OCI-LY7 (cell line): ENCODE results near the gene COL18A1. TPM values are rescaled to one million over a fixed set of nuclear protein-coding genes. Genes with fewer than 3 reads are reported as not detected.

ENCODE experiments used
- BruUV-seq: library from RNA; stranded (reverse); fragments of 400-500 nt; replicated peaks from 2 replicates; lab custom pipeline; 2021; lab: Mats Ljungman, UMichigan
- CTCF ChIA-PET: fragments of 300-600 bp; sonication (Branson Sonifier 250); formaldehyde crosslinking; loops from one replicate; lab custom pipeline; 2022; ENCODE audit warnings: antibody characterized with exemption; ENCODE audit not compliant: unreplicated experiment; lab: Charles Lee
- POLR2A ChIA-PET: fragments of 300-600 bp; sonication (Branson Sonifier 250); formaldehyde crosslinking; loops from one replicate; lab custom pipeline; 2022; ENCODE audit warnings: antibody characterized with exemption; lab: Charles Lee
- DNase-seq: peaks from one replicate; pipeline ENCODE4 v3.0.0-alpha.2; 2015; ENCODE audit warnings: low spot score
- H2AFZ ChIP-seq: fragments of 200-600 bp; sonication (generic), shearing (Covaris generic); 2 replicates; pipeline ENCODE4 v1.6.1; 2014; ENCODE audit warnings: mild to moderate bottlenecking, antibody characterized with exemption, low read length, moderate library complexity
- H3K27ac ChIP-seq: fragments of 200-600 bp; sonication (generic); 2 replicates; pipeline ENCODE4 v1.5.1; 2014; ENCODE audit warnings: mixed run types, low read depth, mild to moderate bottlenecking, moderate library complexity, low read length, inconsistent platforms; ENCODE audit not compliant: poor library complexity, severe bottlenecking
- H3K36me3 ChIP-seq: fragments of 200-600 bp; sonication (generic); 2 replicates; pipeline ENCODE4 v1.6.1; 2014; ENCODE audit warnings: mild to moderate bottlenecking, antibody characterized with exemption, low read length, moderate library complexity, mixed read lengths; ENCODE audit not compliant: insufficient read depth
- H3K4me1 ChIP-seq: fragments of 200-600 bp; sonication (generic); 2 replicates; pipeline ENCODE4 v1.5.1; 2014; ENCODE audit warnings: mild to moderate bottlenecking, low read length; ENCODE audit not compliant: insufficient read depth, poor library complexity, severe bottlenecking
- H3K4me2 ChIP-seq: fragments of 200-600 bp; sonication (generic); 2 replicates; pipeline ENCODE4 v1.6.1; 2014; ENCODE audit warnings: mild to moderate bottlenecking, low read length
- H3K4me3 ChIP-seq: fragments of 200-600 bp; sonication (generic); 2 replicates; pipeline ENCODE4 v1.5.1; 2014; ENCODE audit warnings: mild to moderate bottlenecking, low read depth, low read length; ENCODE audit not compliant: poor library complexity, severe bottlenecking
- H3K79me2 ChIP-seq: fragments of 200-600 bp; sonication (generic); 2 replicates; pipeline ENCODE4 v1.6.1; 2016; ENCODE audit warnings: low read depth, mild to moderate bottlenecking, low read length, moderate library complexity, mixed read lengths; ENCODE audit not compliant: insufficient read depth
- H3K9me2 ChIP-seq: fragments of 200-600 bp; sonication (generic); 2 replicates; pipeline ENCODE4 v1.6.1; 2016; ENCODE audit warnings: mild to moderate bottlenecking, low read length, mixed read lengths; ENCODE audit not compliant: insufficient read depth
- H3K9me3 ChIP-seq: fragments of 200-600 bp; sonication (generic); 2 replicates; pipeline ENCODE4 v1.6.1; 2014; ENCODE audit warnings: mild to moderate bottlenecking, mixed run types, low read length, mixed read lengths
- H4K20me1 ChIP-seq: fragments of 200-600 bp; sonication (generic); 2 replicates; pipeline ENCODE4 v1.6.1; 2014; ENCODE audit warnings: mild to moderate bottlenecking, antibody characterized with exemption, low read length, moderate library complexity, mixed read lengths; ENCODE audit not compliant: insufficient read depth
- EZH2phosphoT487 ChIP-seq: fragments of 200-600 bp; sonication (generic); IDR thresholded peaks from 2 replicates; pipeline ENCODE4 v1.6.1; 2018; ENCODE audit warnings: low read depth, borderline replicate concordance, mild to moderate bottlenecking, mixed run types, antibody characterized with exemption, low read length, moderate library complexity, mixed read lengths
- intact Hi-C: fragments of 100-400 bp; cut with micrococcal nuclease; formaldehyde crosslinking; loops from one replicate; pipeline ENCODE4 v1.10.0; 2022; ENCODE audit not compliant: unreplicated experiment
- total RNA-seq, 2 experiments: library from RNA; depleted of rRNA in 1 of 2; stranded (reverse); fragments of >200 nt in 1 of 2; shearing (Covaris generic) in 1 of 2; gene quantifications; 2 replicates each; pipeline ENCODE4 v1.2.3, GENCODE V29; 2014 to 2022
- TF ChIP-seq, protein P1 (sequence below): fragments of 200-600 bp; sonication (generic); conservative IDR thresholded peaks from 2 replicates; pipeline ENCODE4 v1.5.1; 2014; ENCODE audit warnings: mild to moderate bottlenecking, antibody characterized with exemption, low read length, moderate library complexity, mixed read lengths

COL18A1 gene
- total RNA-seq, 2 experiments from 2014 or later: 0.23 to 7.4 TPM

DNA sequence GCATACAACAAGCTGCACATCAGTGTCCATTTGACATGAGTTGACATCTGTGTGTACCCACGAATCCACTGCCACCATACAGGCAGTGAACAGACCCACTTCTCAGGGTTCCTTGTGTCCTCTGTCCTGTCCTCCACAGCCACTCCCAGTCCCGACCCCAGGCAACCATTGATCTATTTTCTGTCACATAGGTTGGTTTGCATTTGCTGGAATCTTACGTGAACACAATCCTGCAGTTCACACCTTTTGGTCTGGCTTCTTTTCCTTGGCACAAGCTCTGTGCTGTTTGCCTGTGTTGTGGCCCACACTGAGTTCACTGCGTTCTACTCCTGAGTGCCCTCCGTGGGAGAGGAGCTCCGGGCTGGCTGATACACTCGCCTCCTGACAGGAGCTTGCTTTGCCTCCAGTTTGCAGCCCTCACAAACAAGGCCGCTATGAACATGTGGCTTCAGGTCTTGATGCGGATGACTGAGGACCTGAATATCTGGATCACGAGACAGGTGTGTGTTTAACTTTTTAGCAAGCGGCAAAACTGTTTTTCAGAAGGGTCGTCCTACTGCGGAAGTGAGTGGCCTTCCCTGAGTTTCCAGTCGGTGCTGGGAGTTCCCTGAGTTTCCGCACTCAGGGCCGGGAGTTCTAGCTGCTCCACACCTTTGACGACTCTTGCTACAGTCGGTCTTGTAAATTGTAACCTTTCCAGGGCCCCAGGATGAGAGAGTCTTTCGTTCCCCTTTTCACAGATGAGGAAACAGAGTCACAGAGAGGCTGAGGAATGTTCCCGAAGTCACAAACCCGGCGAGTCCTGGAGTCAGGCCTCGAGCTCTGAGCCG, 13.0 kb upstream of the COL18A1 start:
- intact Hi-C loops: no loop called here
- H2AFZ ChIP-seq: no peak overlapping the region
- BruUV-seq: no TSS peak
- no peaks in the 10 kb centered on the region for H3K4me1 ChIP-seq
- no peaks in the 10 kb centered on the region for H3K36me3 ChIP-seq
- no peak for DNase-seq
- TF ChIP-seq, protein P1, sequence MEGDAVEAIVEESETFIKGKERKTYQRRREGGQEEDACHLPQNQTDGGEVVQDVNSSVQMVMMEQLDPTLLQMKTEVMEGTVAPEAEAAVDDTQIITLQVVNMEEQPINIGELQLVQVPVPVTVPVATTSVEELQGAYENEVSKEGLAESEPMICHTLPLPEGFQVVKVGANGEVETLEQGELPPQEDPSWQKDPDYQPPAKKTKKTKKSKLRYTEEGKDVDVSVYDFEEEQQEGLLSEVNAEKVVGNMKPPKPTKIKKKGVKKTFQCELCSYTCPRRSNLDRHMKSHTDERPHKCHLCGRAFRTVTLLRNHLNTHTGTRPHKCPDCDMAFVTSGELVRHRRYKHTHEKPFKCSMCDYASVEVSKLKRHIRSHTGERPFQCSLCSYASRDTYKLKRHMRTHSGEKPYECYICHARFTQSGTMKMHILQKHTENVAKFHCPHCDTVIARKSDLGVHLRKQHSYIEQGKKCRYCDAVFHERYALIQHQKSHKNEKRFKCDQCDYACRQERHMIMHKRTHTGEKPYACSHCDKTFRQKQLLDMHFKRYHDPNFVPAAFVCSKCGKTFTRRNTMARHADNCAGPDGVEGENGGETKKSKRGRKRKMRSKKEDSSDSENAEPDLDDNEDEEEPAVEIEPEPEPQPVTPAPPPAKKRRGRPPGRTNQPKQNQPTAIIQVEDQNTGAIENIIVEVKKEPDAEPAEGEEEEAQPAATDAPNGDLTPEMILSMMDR: no peak
- TF ChIP-seq EZH2phosphoT487: no peak
- no peak overlapping the region for H3K4me3 ChIP-seq
- no peaks in the 10 kb centered on the region for H3K9me3 ChIP-seq
- H3K4me2 ChIP-seq: no peak overlapping the region
- ChIA-PET CTCF (no interaction called here), POLR2A (no interaction called here)
- H3K27ac ChIP-seq: no peak overlapping the region
- no peaks in the 10 kb centered on the region for H4K20me1 ChIP-seq
- H3K79me2 ChIP-seq: no peaks in the 10 kb centered on the region
- H3K9me2 ChIP-seq: no peaks in the 10 kb centered on the region

DNA sequence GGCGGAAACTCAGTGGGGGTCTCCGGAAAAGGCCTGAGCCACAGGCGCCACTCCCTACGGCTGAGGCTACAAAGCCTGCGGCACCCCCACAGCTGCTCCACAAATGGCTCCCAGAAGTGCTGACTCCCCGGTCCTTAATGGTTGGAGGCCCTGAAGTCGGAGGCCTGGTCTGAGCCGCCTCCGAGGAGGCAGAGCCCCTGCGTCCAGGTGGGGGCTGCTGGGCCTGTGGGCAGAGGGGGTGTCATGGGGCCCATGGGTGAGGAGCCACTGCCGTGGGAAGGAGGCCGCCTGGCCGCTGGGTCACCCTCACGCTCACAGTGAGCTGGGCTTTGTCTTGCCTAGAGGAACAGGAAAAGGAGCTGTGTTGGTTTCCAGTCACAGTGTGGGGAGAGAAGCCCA, 12.4 kb upstream of the COL18A1 start:
- CTCF ChIA-PET: no interaction called here
- no peaks in the 10 kb centered on the region for H3K9me3 ChIP-seq
- no peaks in the 10 kb centered on the region for H3K79me2 ChIP-seq
- no peak overlapping the region for H3K4me3 ChIP-seq
- POLR2A ChIA-PET: no interaction called here
- H2AFZ ChIP-seq: no peak overlapping the region
- H3K36me3 ChIP-seq: no peaks in the 10 kb centered on the region
- DNase-seq: no peak
- no TSS peak for BruUV-seq
- H3K4me2 ChIP-seq: no peak overlapping the region
- H3K4me1 ChIP-seq: no peaks in the 10 kb centered on the region
- no peaks in the 10 kb centered on the region for H4K20me1 ChIP-seq
- intact Hi-C loops: no loop called here
- no peak overlapping the region for H3K27ac ChIP-seq
- no peaks in the 10 kb centered on the region for H3K9me2 ChIP-seq
- TF ChIP-seq, protein P1: no peak
- no peak for TF ChIP-seq EZH2phosphoT487

GRCh38 chr21:45393021-45393420, 11.9 kb upstream of the COL18A1 start:
- H3K9me3 ChIP-seq: no peaks in the 10 kb centered on the region
- POLR2A ChIA-PET: no interaction called here
- no peaks in the 10 kb centered on the region for H3K36me3 ChIP-seq
- no peak overlapping the region for H3K4me3 ChIP-seq
- H2AFZ ChIP-seq: no peak overlapping the region
- DNase-seq: no peak
- H4K20me1 ChIP-seq: no peaks in the 10 kb centered on the region
- BruUV-seq: no TSS peak
- CTCF ChIA-PET: no interaction called here
- no peaks in the 10 kb centered on the region for H3K79me2 ChIP-seq
- TF ChIP-seq, protein P1: no peak
- no peak for TF ChIP-seq EZH2phosphoT487
- no peak overlapping the region for H3K27ac ChIP-seq
- intact Hi-C loops: no loop called here
- no peaks in the 10 kb centered on the region for H3K9me2 ChIP-seq
- no peaks in the 10 kb centered on the region for H3K4me1 ChIP-seq
- no peak overlapping the region for H3K4me2 ChIP-seq
